Endothelial cell of umbilical vein (primary cell): ENCODE data around the gene YIPF7. TPM values are rescaled to one million over a fixed set of nuclear protein-coding genes. Genes with fewer than 3 reads are reported as not detected.

Experiments used
- BruUV-seq: library from RNA; stranded (reverse); fragments of 400-500 nt; replicated peaks from 2 replicates; lab custom pipeline; 2021; lab: Mats Ljungman, UMichigan
- CTCF ChIA-PET: fragments of 300-600, 350-600 bp; sonication (Branson Sonifier 250); formaldehyde crosslinking; loops from one replicate; lab custom pipeline; 2021; ENCODE audit warnings: antibody characterized with exemption, inconsistent platforms; lab: Charles Lee
- POLR2A ChIA-PET: fragments of 300-600, 350-600 bp; sonication (Branson Sonifier 250); formaldehyde crosslinking; loops from one replicate; lab custom pipeline; 2021; ENCODE audit warnings: antibody characterized with exemption, inconsistent platforms; lab: Charles Lee
- DNase-seq: peaks from one replicate; pipeline ENCODE4 v3.0.0-alpha.2; 2011; ENCODE audit warnings: low read depth, low spot score
- FAIRE-seq: peaks from 2 replicates; lab custom pipeline; 2011; peaks lifted over from hg19 to GRCh38; lab: Jason Lieb, UNC
- H2AFZ ChIP-seq: 2 replicates; pipeline ENCODE4 v1.6.0; 2012; ENCODE audit warnings: low read depth, low read length, control low read depth, inconsistent platforms
- H3K27ac ChIP-seq: 2 replicates; pipeline ENCODE4 v1.5.1; 2011; ENCODE audit warnings: low read depth, mild to moderate bottlenecking, control low read depth, low read length, moderate library complexity; ENCODE audit not compliant: insufficient read depth
- H3K27me3 ChIP-seq, 2 experiments: 2 replicates each; pipeline versions ENCODE4 v1.6.0 to v1.6.1; 2011; ENCODE audit warnings: low read length in 2 of 2, mixed read lengths in 1 of 2; ENCODE audit not compliant: control insufficient read depth in 2 of 2, insufficient read depth in 2 of 2
- H3K36me3 ChIP-seq, 2 experiments: 2 replicates in 1 of 2; 3 replicates in 1 of 2; pipeline ENCODE4 v1.5.1; 2011; ENCODE audit warnings: low read length in 2 of 2, mild to moderate bottlenecking in 1 of 2, moderate library complexity in 1 of 2; ENCODE audit not compliant: control insufficient read depth in 2 of 2, insufficient read depth in 2 of 2; ENCODE audit errors: extremely low read depth in 1 of 2
- H3K4me1 ChIP-seq: 3 replicates; pipeline ENCODE4 v1.5.1; 2011; ENCODE audit warnings: mild to moderate bottlenecking, low read length; ENCODE audit not compliant: control insufficient read depth, insufficient read depth; ENCODE audit errors: extremely low read depth
- H3K4me2 ChIP-seq: 2 replicates; pipeline ENCODE4 v1.6.1; 2011; ENCODE audit warnings: low read length, control low read depth, mixed read lengths; ENCODE audit not compliant: insufficient read depth
- H3K4me3 ChIP-seq, 3 experiments: fragments of 200-600 bp in 1 of 3; sonication (generic), shearing (Covaris generic) in 1 of 3; replicated peaks in 1 of 3; 2 replicates each; pipeline ENCODE4 v1.5.1; 2011 to 2016; ENCODE audit warnings: control low read depth in 3 of 3, low read length in 3 of 3, mild to moderate bottlenecking in 2 of 3, inconsistent platforms in 1 of 3, low read depth in 1 of 3, moderate library complexity in 1 of 3; ENCODE audit not compliant: insufficient read depth in 1 of 3
- H3K79me2 ChIP-seq: 2 replicates; pipeline ENCODE4 v1.6.0; 2012; ENCODE audit warnings: low read length, inconsistent platforms; ENCODE audit not compliant: control insufficient read depth, insufficient read depth
- H3K9ac ChIP-seq: replicated peaks from 2 replicates; pipeline ENCODE3; 2011; ENCODE audit warnings: low read length, control low read depth; ENCODE audit not compliant: insufficient read depth; ENCODE audit errors: extremely low read depth
- H3K9me1 ChIP-seq: replicated peaks from 3 replicates; pipeline ENCODE4 v1.6.0; 2011; ENCODE audit warnings: mild to moderate bottlenecking, low read length; ENCODE audit not compliant: control insufficient read depth, insufficient read depth; ENCODE audit errors: extremely low read depth
- H3K9me3 ChIP-seq: replicated peaks from 2 replicates; pipeline ENCODE4 v1.5.1; 2012; ENCODE audit warnings: low read length, inconsistent platforms; ENCODE audit not compliant: control insufficient read depth, insufficient read depth
- H4K20me1 ChIP-seq: replicated peaks from 2 replicates; pipeline ENCODE3; 2011; ENCODE audit warnings: mild to moderate bottlenecking, low read length; ENCODE audit not compliant: control insufficient read depth, insufficient read depth; ENCODE audit errors: extremely low read depth
- EZH2 ChIP-seq: IDR thresholded peaks from 2 replicates; pipeline ENCODE4 v1.6.1; 2012; ENCODE audit warnings: borderline replicate concordance, low read depth, mild to moderate bottlenecking, moderate library complexity, low read length, inconsistent platforms; ENCODE audit not compliant: severe bottlenecking
- FOS ChIP-seq: IDR thresholded peaks from 2 replicates; pipeline ENCODE4 v1.6.1; 2011; ENCODE audit warnings: mild to moderate bottlenecking, low read length, moderate library complexity, borderline replicate concordance; ENCODE audit not compliant: insufficient read depth
- GATA2 ChIP-seq: IDR thresholded peaks from 2 replicates; pipeline ENCODE4 v1.7.0; 2011; ENCODE audit warnings: low read depth, mild to moderate bottlenecking, moderate library complexity, mixed read lengths, low read length; ENCODE audit not compliant: insufficient read length, insufficient read depth
- JUN ChIP-seq: IDR thresholded peaks from 2 replicates; pipeline ENCODE4 v1.6.1; 2011; ENCODE audit warnings: borderline replicate concordance, low read depth; ENCODE audit not compliant: insufficient read length, insufficient read depth
- MYC ChIP-seq: IDR thresholded peaks from one replicate; pipeline ENCODE4 v1.6.1; 2011; ENCODE audit warnings: mild to moderate bottlenecking, low read depth, low read length
- POLR2A ChIP-seq: IDR thresholded peaks from 2 replicates; pipeline ENCODE4 v1.6.1; 2012; ENCODE audit warnings: low read depth, mild to moderate bottlenecking, control low read depth, low read length
- POLR2AphosphoS5 ChIP-seq: IDR thresholded peaks from 2 replicates; pipeline ENCODE4 v1.6.1; 2012; ENCODE audit warnings: low read depth, mild to moderate bottlenecking, control low read depth, low read length, moderate library complexity; ENCODE audit not compliant: insufficient read depth
- dilution Hi-C: fragments of 300-500 bp; cut with MboI; formaldehyde crosslinking; loops from one replicate; pipeline ENCODE4 v1.15.0; 2019; ENCODE audit warnings: low sequenced_read_pairs; ENCODE audit not compliant: extremely low pct_ligation_motif_present
- intact Hi-C: fragments of 100-400 bp; cut with micrococcal nuclease; formaldehyde crosslinking; loops from one replicate; pipeline ENCODE4 v1.10.0; 2022
- polyA plus RNA-seq, 4 experiments: library from polyadenylated mRNA; depleted of rRNA in 3 of 4; stranded (reverse) in 3 of 4; unstranded in 1 of 4; fragments of >200 nt; gene quantifications; 2 replicates each; pipeline versions ENCODE4 v1.2.1 to v1.2.3, GENCODE V29; 2011 to 2012; ENCODE audit warnings: missing spikeins in 1 of 4
- total RNA-seq: library from RNA; stranded (reverse); gene quantifications from 2 replicates; pipeline ENCODE4 v1.2.3, GENCODE V29; 2021
- TF ChIP-seq, protein P1 (sequence below), 2 donors: IDR thresholded peaks; 1 replicate in 1 of 2; 2 replicates in 1 of 2; pipeline ENCODE4 v1.5.1; 2011; ENCODE audit warnings: low read length in 2 of 2, mild to moderate bottlenecking in 2 of 2, moderate library complexity in 2 of 2, control low read depth in 1 of 2, inconsistent platforms in 1 of 2, low read depth in 1 of 2; ENCODE audit not compliant: insufficient read depth in 1 of 2; ENCODE audit errors: extremely low read depth in 1 of 2
- TF ChIP-seq, protein P2 (sequence below): IDR thresholded peaks from 2 replicates; pipeline ENCODE4 v1.6.1; 2011; ENCODE audit not compliant: insufficient read depth, insufficient read length

The YIPF7 gene
- total and polyA plus RNA-seq, 2 donors (not counting 3 experiments of a cell fraction or from before 2014, with no cell fraction given), result not detected

DNA sequence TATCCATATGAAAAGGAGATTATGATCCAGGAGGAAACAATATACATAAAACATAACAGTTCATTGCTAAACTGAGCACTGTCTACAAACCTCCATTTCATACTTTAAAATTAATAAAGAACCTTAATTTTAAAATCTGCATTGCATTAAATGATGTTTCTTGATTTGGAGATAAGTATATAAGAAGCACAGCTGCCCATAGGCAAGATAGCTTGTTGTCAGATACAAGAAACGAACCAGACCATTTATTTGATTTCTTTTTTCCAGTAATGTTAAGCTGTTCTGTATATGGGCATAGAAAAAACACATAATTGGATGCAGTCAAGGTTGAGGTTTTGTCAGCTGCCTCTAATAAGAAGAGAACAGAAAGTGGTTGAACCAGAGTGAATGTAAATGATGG, 33.2 kb upstream of the YIPF7 start:
- no peak overlapping the region for H3K27ac ChIP-seq
- FAIRE-seq (no peak), DNase-seq (no peak)
- no peaks in the 10 kb centered on the region for H3K9me3 ChIP-seq
- H3K9ac ChIP-seq, result no peak overlapping the region
- H2AFZ ChIP-seq, result no peak overlapping the region
- TF ChIP-seq, protein P1, sequence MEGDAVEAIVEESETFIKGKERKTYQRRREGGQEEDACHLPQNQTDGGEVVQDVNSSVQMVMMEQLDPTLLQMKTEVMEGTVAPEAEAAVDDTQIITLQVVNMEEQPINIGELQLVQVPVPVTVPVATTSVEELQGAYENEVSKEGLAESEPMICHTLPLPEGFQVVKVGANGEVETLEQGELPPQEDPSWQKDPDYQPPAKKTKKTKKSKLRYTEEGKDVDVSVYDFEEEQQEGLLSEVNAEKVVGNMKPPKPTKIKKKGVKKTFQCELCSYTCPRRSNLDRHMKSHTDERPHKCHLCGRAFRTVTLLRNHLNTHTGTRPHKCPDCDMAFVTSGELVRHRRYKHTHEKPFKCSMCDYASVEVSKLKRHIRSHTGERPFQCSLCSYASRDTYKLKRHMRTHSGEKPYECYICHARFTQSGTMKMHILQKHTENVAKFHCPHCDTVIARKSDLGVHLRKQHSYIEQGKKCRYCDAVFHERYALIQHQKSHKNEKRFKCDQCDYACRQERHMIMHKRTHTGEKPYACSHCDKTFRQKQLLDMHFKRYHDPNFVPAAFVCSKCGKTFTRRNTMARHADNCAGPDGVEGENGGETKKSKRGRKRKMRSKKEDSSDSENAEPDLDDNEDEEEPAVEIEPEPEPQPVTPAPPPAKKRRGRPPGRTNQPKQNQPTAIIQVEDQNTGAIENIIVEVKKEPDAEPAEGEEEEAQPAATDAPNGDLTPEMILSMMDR (IDR thresholded peaks at IDR 0.05; ENCODE audit: extremely low read depth in 1 of 2, insufficient read depth in 1 of 2, low read depth in 1 of 2, low read length in 2 of 2), result no peak
- TF ChIP-seq EZH2, result no peak
- TF ChIP-seq FOS, result no peak
- TF ChIP-seq, protein P2, sequence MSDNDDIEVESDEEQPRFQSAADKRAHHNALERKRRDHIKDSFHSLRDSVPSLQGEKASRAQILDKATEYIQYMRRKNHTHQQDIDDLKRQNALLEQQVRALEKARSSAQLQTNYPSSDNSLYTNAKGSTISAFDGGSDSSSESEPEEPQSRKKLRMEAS, result no peak
- no peak for TF ChIP-seq MYC
- no peak for TF ChIP-seq POLR2AphosphoS5
- TF ChIP-seq JUN, result no peak
- no peak for TF ChIP-seq POLR2A
- TF ChIP-seq GATA2, result no peak
- no peak overlapping the region for H3K4me2 ChIP-seq
- CTCF ChIA-PET, result interaction anchor here (3.6 kb wide), 1 partner anchor 10 kb away, joined by 13 read pairs; no protein-coding TSS in a partner anchor
- no peaks in the 10 kb centered on the region for H3K27me3 ChIP-seq
- peaks cover 7% of the 10 kb centered on the region for H3K4me1 ChIP-seq
- no TSS peak for BruUV-seq
- H3K9me1 ChIP-seq, result no peaks in the 10 kb centered on the region
- POLR2A ChIA-PET, result no interaction called here
- H4K20me1 ChIP-seq, result no peaks in the 10 kb centered on the region
- intact Hi-C loops (no loop called here), dilution Hi-C loops (no loop called here)
- H3K4me3 ChIP-seq, result no peak overlapping the region
- H3K36me3 ChIP-seq, result peaks cover 0 to 12% of the 10 kb centered on the region in 2 experiments
- peaks cover 15% of the 10 kb centered on the region for H3K79me2 ChIP-seq
